Fibroblast of the aortic adventitia (primary cell): ENCODE results near the gene ZNF107. TPM values are rescaled to one million over a fixed set of nuclear protein-coding genes. Genes with fewer than 3 reads are reported as not detected.

ENCODE experiments used
- DNase-seq: peaks from one replicate; pipeline ENCODE4 v3.0.0-alpha.2; 2010; ENCODE audit warnings: low read depth
- H3K4me3 ChIP-seq: 2 replicates; pipeline ENCODE4 v1.5.1; 2011; ENCODE audit warnings: low read depth, mild to moderate bottlenecking, control low read depth, low read length, moderate library complexity
- total RNA-seq: library from RNA; depleted of rRNA; stranded (reverse); fragments of >200 nt; gene quantifications from 2 replicates; pipeline ENCODE4 v1.2.3, GENCODE V29; 2012; ENCODE audit warnings: low replicate concordance
- TF ChIP-seq, protein P1 (sequence below): IDR thresholded peaks from 2 replicates; pipeline ENCODE4 v1.5.1; 2011; ENCODE audit warnings: mild to moderate bottlenecking, low read length, control low read depth, inconsistent platforms; ENCODE audit not compliant: insufficient read depth

ZNF107 gene
- total RNA-seq, 1 donor = 5.6 TPM

DNA sequence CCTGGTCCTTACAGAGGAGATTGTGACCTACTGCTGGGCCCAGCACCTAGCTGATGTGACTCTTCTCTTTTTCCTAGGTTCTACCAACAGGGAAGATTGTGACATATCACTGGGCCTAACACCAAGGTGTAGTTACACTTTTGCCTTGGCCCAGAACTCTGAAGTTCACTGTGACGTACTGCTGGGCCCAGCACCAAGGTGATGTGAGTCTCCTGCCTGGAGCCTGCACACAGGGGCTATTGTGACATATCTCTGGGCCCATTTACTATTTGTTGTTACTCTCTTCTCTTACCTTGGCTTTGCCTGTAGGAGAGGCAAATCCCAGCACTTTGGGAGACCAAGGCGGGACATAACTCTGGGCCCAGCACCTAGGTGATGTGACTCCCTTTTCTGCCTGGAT, 23.1 kb upstream of the ZNF107 start:
- no peak for DNase-seq
- H3K4me3 ChIP-seq = no peak overlapping the region
- TF ChIP-seq, protein P1, sequence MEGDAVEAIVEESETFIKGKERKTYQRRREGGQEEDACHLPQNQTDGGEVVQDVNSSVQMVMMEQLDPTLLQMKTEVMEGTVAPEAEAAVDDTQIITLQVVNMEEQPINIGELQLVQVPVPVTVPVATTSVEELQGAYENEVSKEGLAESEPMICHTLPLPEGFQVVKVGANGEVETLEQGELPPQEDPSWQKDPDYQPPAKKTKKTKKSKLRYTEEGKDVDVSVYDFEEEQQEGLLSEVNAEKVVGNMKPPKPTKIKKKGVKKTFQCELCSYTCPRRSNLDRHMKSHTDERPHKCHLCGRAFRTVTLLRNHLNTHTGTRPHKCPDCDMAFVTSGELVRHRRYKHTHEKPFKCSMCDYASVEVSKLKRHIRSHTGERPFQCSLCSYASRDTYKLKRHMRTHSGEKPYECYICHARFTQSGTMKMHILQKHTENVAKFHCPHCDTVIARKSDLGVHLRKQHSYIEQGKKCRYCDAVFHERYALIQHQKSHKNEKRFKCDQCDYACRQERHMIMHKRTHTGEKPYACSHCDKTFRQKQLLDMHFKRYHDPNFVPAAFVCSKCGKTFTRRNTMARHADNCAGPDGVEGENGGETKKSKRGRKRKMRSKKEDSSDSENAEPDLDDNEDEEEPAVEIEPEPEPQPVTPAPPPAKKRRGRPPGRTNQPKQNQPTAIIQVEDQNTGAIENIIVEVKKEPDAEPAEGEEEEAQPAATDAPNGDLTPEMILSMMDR = no peak

- TF ChIP-seq, protein P1 = no peak
- no peak for DNase-seq
- no peak overlapping the region for H3K4me3 ChIP-seq
These were observed 22.4 kb upstream of the ZNF107 start for GRCh38 chr7:64643566-64643965.

DNA sequence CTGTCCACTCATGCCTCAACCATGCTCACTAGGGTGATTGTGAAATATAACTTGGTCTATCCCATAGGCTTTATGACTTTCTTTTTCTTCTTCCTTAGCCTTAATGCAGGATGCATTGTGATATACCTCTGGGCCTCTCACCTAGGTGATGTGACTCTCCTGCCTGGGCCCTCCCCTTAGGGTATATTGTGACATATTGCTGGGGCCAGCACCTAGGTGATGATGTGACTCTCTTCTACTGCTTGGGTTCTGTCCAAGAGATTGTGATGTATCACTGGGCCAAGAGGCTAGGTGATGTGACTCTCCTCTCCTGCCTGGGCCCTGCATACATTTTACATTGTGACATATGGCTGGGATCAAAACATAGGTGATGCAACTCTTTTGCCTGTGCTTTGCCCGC, 14.7 kb upstream of the ZNF107 start:
- no peak for DNase-seq
- TF ChIP-seq, protein P1 = no peak
- no peak overlapping the region for H3K4me3 ChIP-seq

- TF ChIP-seq, protein P1 = no peak
- no peak for DNase-seq
These were observed 14.2 kb upstream of the ZNF107 start for GRCh38 chr7:64651632-64652165.

GRCh38 chr7:64653721-64654401, 12.1 kb upstream of the ZNF107 start:
- TF ChIP-seq, protein P1 = no peak
- no peak overlapping the region for H3K4me3 ChIP-seq
- DNase-seq = no peak

More at GRCh38 chr7:64651632-64652165, 14.2 kb upstream of the ZNF107 start:
- no peak overlapping the region for H3K4me3 ChIP-seq

DNA sequence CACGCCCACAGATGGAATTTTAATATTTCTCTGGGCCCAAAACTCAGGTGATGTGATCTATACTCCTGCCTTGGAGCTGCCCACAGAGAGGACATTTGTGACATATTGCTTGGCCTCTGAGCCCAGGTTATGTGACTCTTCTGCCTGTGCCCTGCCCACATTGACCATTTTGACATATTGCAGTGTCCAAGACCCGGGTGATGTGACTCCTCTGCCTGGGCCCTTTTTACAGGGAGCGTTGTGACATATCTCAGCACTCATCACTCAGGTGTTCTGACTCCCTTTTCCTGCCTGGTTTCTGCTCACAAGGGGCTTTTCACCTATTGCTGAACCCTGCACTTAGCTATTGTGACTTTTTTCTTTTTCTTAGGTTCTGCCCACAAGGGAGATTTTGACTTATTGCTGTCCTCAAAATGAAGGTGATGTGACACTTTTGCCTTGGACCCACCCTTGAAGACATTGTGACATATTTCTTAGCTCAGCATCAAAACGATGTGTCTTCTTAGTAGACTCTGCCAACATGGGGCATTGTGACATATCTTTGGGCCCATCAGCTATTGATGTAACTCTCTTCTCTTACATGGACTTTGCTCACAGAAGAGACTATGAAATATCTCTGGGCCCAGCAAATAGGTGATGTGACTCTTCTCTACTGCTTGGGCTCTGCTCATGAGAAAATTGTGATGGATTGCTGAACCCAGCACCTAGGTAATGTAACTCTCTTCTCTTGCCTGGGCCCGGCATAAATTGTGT, 11.0 kb upstream of the ZNF107 start:
- TF ChIP-seq, protein P1 = no peak
- no peak overlapping the region for H3K4me3 ChIP-seq
- DNase-seq = no peak
